Mononuclear cell (primary cell): ENCODE results near the gene GYG1. TPM values are rescaled to one million over a fixed set of nuclear protein-coding genes. Genes with fewer than 3 reads are reported as not detected.

Experiments used
- H3K27me3 ChIP-seq: 2 replicates; pipeline ENCODE4 v1.6.0; 2011; ENCODE audit warnings: low read length, control low read depth; ENCODE audit not compliant: insufficient read depth
- H3K4me1 ChIP-seq: 2 replicates; pipeline ENCODE4 v1.5.1; 2011; ENCODE audit warnings: mild to moderate bottlenecking, low read length, control low read depth; ENCODE audit not compliant: insufficient read depth
- H3K4me3 ChIP-seq: 2 replicates; pipeline ENCODE4 v1.5.1; 2011; ENCODE audit warnings: mild to moderate bottlenecking, low read length, moderate library complexity
- H3K9me3 ChIP-seq: 2 replicates; pipeline ENCODE4 v1.5.1; 2011; ENCODE audit warnings: low read depth, mild to moderate bottlenecking, control low read depth, low read length
- total RNA-seq: library from RNA; depleted of rRNA; stranded (reverse); fragments of >200 nt; gene quantifications from one replicate; pipeline ENCODE4 v1.2.3, GENCODE V29; 2012

GYG1 gene
- total RNA-seq, 1 donor = 33.4 TPM

- Histone ChIP-seq H3K27me3 (no peaks in the 10 kb centered on the region), H3K4me1 (no peaks in the 10 kb centered on the region), H3K4me3 (no peak overlapping the region), H3K9me3 (no peaks in the 10 kb centered on the region)
Measured at GRCh38 chr3:149020196-149020838, 29.0 kb downstream of the GYG1 start.

GRCh38 chr3:149020839-149021252 lies 29.5 kb downstream of the GYG1 start:
- no peaks in the 10 kb centered on the region for H3K27me3 ChIP-seq
- no peaks in the 10 kb centered on the region for H3K9me3 ChIP-seq
- no peaks in the 10 kb centered on the region for H3K4me1 ChIP-seq
- H3K4me3 ChIP-seq = no peak overlapping the region

DNA sequence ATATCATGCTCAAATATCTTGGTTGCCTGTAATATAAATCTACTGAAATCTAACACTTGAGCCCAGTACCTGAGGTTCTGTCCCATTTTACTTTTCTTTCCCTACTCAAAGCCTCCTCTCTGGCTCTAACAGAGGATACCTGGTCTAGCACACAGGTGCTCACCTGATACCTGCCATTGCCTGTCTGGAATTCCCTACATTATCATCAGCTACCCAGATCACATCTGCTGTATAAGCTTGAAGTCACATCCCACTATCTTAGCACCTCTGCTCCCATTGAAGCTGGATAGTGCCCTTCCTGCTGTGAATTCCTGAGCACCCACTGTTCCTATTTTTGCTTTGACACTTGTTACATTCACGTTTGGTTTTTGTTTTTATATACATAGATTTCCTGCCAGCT lies 30.5 kb downstream of the GYG1 start:
- no peaks in the 10 kb centered on the region for H3K27me3 ChIP-seq
- H3K4me3 ChIP-seq = no peak overlapping the region
- H3K9me3 ChIP-seq = no peaks in the 10 kb centered on the region
- no peaks in the 10 kb centered on the region for H3K4me1 ChIP-seq

DNA sequence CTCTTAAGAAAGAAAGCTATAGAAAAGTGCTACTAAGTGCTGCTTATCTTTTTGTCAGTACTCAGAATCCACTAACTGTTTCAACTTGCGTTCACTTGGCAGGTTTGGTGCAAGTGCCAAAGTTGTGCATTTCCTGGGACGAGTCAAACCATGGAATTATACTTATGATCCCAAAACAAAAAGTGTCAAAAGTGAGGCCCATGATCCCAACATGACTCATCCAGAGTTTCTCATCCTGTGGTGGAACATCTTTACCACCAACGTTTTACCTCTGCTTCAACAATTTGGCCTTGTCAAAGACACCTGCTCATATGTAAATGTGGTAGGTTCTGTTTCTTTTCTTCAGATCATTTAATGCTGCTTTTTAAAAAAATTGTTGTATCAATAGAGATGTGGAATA lies 32.6 kb downstream of the GYG1 start:
- no peak overlapping the region for H3K4me3 ChIP-seq
- H3K9me3 ChIP-seq = no peaks in the 10 kb centered on the region
- H3K4me1 ChIP-seq = no peaks in the 10 kb centered on the region
- H3K27me3 ChIP-seq = no peaks in the 10 kb centered on the region

DNA sequence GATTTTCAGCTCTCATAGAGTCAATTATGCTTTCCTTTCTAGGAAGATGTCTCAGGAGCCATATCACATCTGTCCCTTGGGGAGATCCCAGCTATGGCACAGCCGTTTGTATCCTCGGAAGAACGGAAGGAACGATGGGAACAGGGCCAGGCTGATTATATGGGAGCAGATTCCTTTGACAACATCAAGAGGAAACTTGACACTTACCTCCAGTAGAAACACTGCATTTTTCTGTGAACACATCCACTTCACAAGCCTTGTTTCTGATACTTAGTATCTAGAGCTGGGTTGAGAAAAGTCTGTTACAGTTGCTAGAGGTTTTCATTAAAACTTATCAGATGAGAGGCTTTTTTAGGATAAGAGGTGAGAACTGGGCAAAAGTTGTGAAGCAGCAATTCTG lies 35.4 kb downstream of the GYG1 start:
- H3K4me3 ChIP-seq = no peak overlapping the region
- H3K4me1 ChIP-seq = no peaks in the 10 kb centered on the region
- H3K9me3 ChIP-seq = no peaks in the 10 kb centered on the region

DNA sequence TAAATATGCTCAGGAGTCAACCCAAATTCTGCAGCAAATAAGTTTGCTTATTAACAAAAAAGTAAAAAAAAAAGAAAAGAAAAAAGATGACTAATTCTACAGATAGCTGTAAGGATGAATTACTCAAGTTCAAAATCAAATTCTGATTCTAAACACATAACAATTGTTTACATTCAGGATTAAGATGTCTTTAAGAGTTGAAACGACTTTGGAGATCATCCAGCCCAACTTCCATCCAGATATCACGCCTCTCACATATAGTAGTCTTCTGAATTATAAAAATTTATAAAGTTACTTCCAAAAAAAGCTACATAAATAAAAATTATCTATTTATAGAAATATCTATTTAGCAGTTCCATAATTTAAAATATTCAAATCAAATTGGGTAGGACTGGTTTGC lies 39.8 kb downstream of the GYG1 start:
- Histone ChIP-seq H3K27me3 (no peaks in the 10 kb centered on the region), H3K4me1 (no peaks in the 10 kb centered on the region), H3K4me3 (no peak overlapping the region), H3K9me3 (no peaks in the 10 kb centered on the region)

More for the DNA sequence above, 35.4 kb downstream of the GYG1 start:
- H3K27me3 ChIP-seq = no peaks in the 10 kb centered on the region

DNA sequence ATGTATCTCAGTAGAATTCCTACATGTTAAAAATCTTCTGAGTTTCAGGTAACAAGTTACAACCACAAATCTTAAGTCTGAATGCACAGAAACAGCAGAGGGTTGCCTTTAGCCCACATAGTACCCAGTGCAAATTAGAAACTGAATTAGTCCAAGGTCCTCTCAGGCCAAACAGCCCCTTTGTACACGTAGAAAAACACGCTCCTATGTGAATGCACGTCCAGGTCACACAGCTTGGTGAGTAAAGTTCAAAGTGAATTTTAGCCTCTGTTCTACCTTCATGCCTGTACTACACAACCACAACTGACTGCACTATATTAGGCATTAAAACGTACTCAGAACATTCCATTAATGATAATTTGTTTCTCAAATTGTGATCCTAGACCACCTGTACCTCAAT lies 46.3 kb downstream of the GYG1 start:
- H3K27me3 ChIP-seq = no peaks in the 10 kb centered on the region
- no peak overlapping the region for H3K4me3 ChIP-seq
- H3K9me3 ChIP-seq = no peaks in the 10 kb centered on the region
- no peaks in the 10 kb centered on the region for H3K4me1 ChIP-seq

GRCh38 chr3:149038322-149038721 lies 47.0 kb downstream of the GYG1 start:
- H3K4me1 ChIP-seq = no peaks in the 10 kb centered on the region
- H3K27me3 ChIP-seq = no peaks in the 10 kb centered on the region
- H3K4me3 ChIP-seq = no peak overlapping the region
- no peaks in the 10 kb centered on the region for H3K9me3 ChIP-seq

DNA sequence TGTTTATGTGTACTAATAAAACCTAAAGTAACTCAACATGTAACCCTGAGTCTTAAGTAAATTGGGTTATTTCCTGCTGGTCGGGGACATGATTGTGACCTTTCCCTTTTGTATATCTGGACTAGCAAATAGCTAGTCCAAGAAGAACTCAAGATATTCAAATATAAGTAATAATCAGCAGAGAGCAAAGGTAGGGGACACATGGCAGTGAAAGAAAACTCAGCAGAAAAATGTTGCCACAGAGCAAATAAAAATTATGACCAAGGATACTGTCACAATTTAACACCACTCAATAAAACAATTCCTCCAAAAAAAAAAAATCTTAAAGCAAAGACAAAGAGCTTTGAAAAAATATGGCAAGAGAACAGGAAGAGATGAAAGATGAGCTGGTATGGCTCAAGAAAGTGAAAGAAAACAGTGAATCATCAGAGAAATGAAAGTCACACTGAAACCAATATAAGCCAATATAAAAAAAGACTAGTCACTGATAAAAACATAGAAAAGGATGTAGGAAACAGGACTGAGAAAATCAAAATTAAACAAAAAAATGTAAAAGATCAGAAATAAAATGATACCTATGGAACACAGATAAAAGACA lies 51.5 kb downstream of the GYG1 start:
- H3K4me3 ChIP-seq = no peak overlapping the region
- H3K9me3 ChIP-seq = no peaks in the 10 kb centered on the region

DNA sequence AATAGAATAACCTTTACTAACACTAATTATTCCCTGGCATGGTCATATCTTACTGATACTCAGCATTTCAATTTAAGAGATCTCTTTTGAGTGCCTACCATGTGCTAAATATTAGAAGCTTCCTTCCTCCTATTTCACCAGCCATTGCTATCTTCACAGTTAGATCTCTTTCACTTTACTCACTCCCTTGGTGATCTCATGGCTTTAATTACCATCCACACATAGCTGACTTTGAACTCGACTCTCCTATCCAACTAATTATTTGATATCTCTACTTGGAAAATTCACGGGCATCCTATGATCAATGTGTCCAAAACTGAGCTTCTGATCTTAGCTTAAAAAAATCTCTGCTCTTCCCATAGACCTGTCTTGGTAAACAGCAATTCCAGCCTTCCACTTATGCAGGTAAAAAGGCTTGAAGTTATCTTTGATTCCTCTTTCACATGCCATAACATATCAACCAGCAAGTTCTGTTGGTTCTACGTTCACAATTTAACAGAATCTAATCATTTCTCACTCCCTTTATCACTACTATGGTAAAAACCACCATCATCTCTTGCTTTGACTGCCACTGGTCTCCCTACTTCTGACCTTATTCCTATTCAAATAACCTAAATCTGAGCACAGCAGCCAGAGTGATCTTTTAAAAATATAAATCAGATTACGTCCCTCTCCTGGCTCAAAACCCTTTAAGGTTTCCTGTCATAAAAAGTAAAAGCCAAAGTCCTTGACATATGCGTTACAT lies 53.2 kb downstream of the GYG1 start:
- Histone ChIP-seq H3K4me3 (no peak overlapping the region), H3K9me3 (no peaks in the 10 kb centered on the region), H3K4me1 (no peaks in the 10 kb centered on the region), H3K27me3 (no peaks in the 10 kb centered on the region)

More for the DNA sequence above, 51.5 kb downstream of the GYG1 start:
- Histone ChIP-seq H3K4me1 (no peaks in the 10 kb centered on the region), H3K27me3 (no peaks in the 10 kb centered on the region)

- Histone ChIP-seq H3K9me3 (no peaks in the 10 kb centered on the region), H3K27me3 (no peaks in the 10 kb centered on the region), H3K4me1 (no peaks in the 10 kb centered on the region), H3K4me3 (no peak overlapping the region)
Measured at GRCh38 chr3:149055575-149055974, 64.2 kb downstream of the GYG1 start.

DNA sequence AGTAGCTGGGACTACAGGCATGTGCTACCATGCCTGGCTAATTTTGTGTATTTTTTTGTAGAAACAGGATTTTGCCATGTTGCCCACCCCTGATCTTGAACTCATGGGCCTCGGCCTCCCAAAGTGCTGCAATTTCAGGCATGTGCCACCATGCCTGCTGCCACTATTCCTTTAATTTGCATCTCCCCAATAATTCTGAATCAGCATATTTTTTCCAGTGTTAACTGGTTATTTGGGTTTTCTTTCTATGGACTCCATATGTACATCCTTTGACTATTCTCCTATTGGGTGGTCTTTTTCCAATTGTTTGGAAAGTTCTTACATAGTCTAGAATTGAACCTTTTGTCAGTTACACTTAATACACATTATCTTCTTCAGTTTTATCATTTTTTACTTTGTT lies 66.9 kb downstream of the GYG1 start:
- Histone ChIP-seq H3K4me3 (no peak overlapping the region), H3K4me1 (no peaks in the 10 kb centered on the region), H3K27me3 (no peaks in the 10 kb centered on the region), H3K9me3 (no peaks in the 10 kb centered on the region)

DNA sequence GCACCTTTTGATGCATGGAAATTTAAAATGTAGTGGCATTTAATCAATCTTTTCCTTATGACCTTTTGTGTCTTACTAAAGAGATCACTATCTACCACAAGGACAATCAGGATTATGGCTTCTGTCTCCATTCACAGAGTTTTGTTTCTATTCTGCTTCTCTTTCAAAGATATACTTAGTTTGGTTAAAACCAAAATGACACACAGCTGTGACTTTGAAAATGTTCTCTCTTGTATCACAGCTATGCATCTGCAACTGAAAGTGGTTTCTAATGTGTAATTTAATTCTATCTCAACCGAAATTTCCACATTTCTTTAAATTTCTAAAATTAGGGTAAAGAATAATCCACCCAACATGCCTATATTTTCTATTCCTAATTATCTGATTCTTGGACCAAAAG lies 67.3 kb downstream of the GYG1 start:
- no peaks in the 10 kb centered on the region for H3K27me3 ChIP-seq
- H3K4me3 ChIP-seq = no peak overlapping the region
- H3K4me1 ChIP-seq = no peaks in the 10 kb centered on the region
- H3K9me3 ChIP-seq = no peaks in the 10 kb centered on the region

- no peaks in the 10 kb centered on the region for H3K27me3 ChIP-seq
- no peaks in the 10 kb centered on the region for H3K4me1 ChIP-seq
- H3K9me3 ChIP-seq = no peaks in the 10 kb centered on the region
- H3K4me3 ChIP-seq = no peak overlapping the region
Measured at GRCh38 chr3:149061776-149062175, 70.4 kb downstream of the GYG1 start.

DNA sequence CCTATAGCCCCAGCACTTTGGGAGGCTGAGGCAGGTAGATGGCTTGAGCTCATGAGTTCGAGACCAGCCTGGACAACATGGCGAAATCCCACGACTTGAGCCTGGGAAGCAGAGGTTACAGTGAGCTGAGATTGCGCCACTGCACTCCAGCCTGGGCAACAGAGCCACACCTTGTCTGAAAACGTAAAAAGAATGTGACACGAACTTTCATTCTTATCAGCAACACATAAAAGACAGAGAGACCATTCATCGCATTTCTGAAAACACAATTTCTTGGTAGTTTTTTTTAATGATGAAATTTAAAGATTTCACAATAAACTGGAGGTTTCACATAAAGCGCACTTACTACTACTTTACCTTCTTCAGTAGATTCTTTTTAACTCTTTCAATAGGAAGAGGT lies 76.5 kb downstream of the GYG1 start:
- Histone ChIP-seq H3K27me3 (no peaks in the 10 kb centered on the region), H3K4me3 (no peak overlapping the region), H3K4me1 (no peaks in the 10 kb centered on the region), H3K9me3 (no peaks in the 10 kb centered on the region)
